GM12878 (cell line): ENCODE results near the gene MVK. TPM values are rescaled to one million over a fixed set of nuclear protein-coding genes. Genes with fewer than 3 reads are reported as not detected.

Experiments used
- ATAC-seq: fragments of 200-7000 bp; cut with Tn5 transposase; 3 replicates; pipeline ENCODE4 v1.9.1; 2020; ENCODE audit warnings: mild to moderate bottlenecking, moderate library complexity
- BruUV-seq: library from RNA; stranded (reverse); fragments of 400-500 nt; replicated peaks from 2 replicates; lab custom pipeline; 2021; lab: Mats Ljungman, UMichigan
- CTCF ChIA-PET: fragments of 300-600 bp; sonication (Branson Sonifier 250); formaldehyde crosslinking; extraction: SDS; loops from one replicate; lab custom pipeline; 2021; ENCODE audit warnings: inconsistent platforms; lab: Yijun Ruan, JAX
- POLR2A ChIA-PET: fragments of 350-600 bp; formaldehyde crosslinking; extraction: SDS; loops from one replicate; lab custom pipeline; 2021; ENCODE audit warnings: inconsistent platforms; lab: Charles Lee
- RAD21 ChIA-PET: fragments of 300-600 bp; sonication (Branson Sonifier 250); formaldehyde crosslinking; loops from one replicate; lab custom pipeline; 2023; ENCODE audit warnings: antibody characterized with exemption; ENCODE audit not compliant: unreplicated experiment; lab: Charles Lee
- SMC1A ChIA-PET: fragments of 300-600 bp; sonication (Branson Sonifier 250); formaldehyde crosslinking; loops from one replicate; lab custom pipeline; 2023; ENCODE audit not compliant: unreplicated experiment, uncharacterized antibody; lab: Charles Lee
- DNase-seq: peaks from one replicate; pipeline ENCODE4 v3.0.0-alpha.2; 2011; ENCODE audit warnings: low read depth, low spot score
- FAIRE-seq: peaks from 3 replicates; lab custom pipeline; 2011; peaks lifted over from hg19 to GRCh38; lab: Jason Lieb, UNC
- H2AFZ ChIP-seq: 2 replicates; pipeline ENCODE4 v1.6.0; 2011; ENCODE audit warnings: low read depth, low read length, control low read depth; ENCODE audit not compliant: control insufficient read depth
- H3K27ac ChIP-seq: 2 replicates; pipeline ENCODE4 v1.5.1; 2011; ENCODE audit warnings: control low read depth; ENCODE audit not compliant: control insufficient read depth, insufficient read depth
- H3K27me3 ChIP-seq, 2 experiments: replicated peaks in 1 of 2; 2 replicates each; pipeline versions ENCODE4 v1.6.0 to v1.6.1; 2011; ENCODE audit warnings: low read length in 1 of 2; ENCODE audit not compliant: control insufficient read depth in 2 of 2, insufficient read depth in 2 of 2
- H3K36me3 ChIP-seq, 2 experiments: 2 replicates each; pipeline ENCODE4 v1.5.1; 2011; ENCODE audit warnings: low read length in 1 of 2; ENCODE audit not compliant: control insufficient read depth in 2 of 2, insufficient read depth in 2 of 2
- H3K4me1 ChIP-seq: 2 replicates; pipeline ENCODE4 v1.6.1; 2011; ENCODE audit warnings: mild to moderate bottlenecking, low read length, moderate library complexity, mixed read lengths; ENCODE audit not compliant: control insufficient read depth, insufficient read depth
- H3K4me2 ChIP-seq: 2 replicates; pipeline ENCODE4 v1.6.0; 2011; ENCODE audit warnings: control low read depth; ENCODE audit not compliant: control insufficient read depth, insufficient read depth
- H3K4me3 ChIP-seq: fragments of 200-600 bp; sonication (generic); 2 replicates; pipeline ENCODE4 v1.5.1; 2016
- H3K79me2 ChIP-seq: 2 replicates; pipeline ENCODE4 v1.6.0; 2011; ENCODE audit warnings: low read length; ENCODE audit not compliant: control insufficient read depth, insufficient read depth
- H3K9ac ChIP-seq: 2 replicates; pipeline ENCODE4 v1.8.0; 2011; ENCODE audit warnings: low read length, control low read depth, mixed read lengths; ENCODE audit not compliant: control insufficient read depth, insufficient read depth
- H3K9me3 ChIP-seq: replicated peaks from 3 replicates; pipeline ENCODE4 v1.5.1; 2011; ENCODE audit warnings: mild to moderate bottlenecking, low read length; ENCODE audit not compliant: control insufficient read depth, insufficient read depth
- H4K20me1 ChIP-seq: 2 replicates; pipeline ENCODE4 v1.6.0; 2011; ENCODE audit not compliant: control insufficient read depth, insufficient read depth
- NBN ChIP-seq: fragments of 450-650 bp; IDR thresholded peaks from 2 replicates; pipeline ENCODE4 v1.6.1; 2016
- SUPT20H ChIP-seq: IDR thresholded peaks from 2 replicates; pipeline ENCODE4 v1.6.1; 2011; ENCODE audit warnings: low read depth, mild to moderate bottlenecking, low read length, moderate library complexity, borderline replicate concordance; ENCODE audit not compliant: control insufficient read depth
- ZZZ3 ChIP-seq: IDR thresholded peaks from 2 replicates; pipeline ENCODE4 v1.6.1; 2011; ENCODE audit warnings: low read depth; ENCODE audit not compliant: control insufficient read depth, insufficient read length
- WGBS: methylation state at CpG from one replicate; pipeline ENCODE4 v1.1.6; 2016; ENCODE audit warnings: low lambda C conversion rate; ENCODE audit not compliant: insufficient replicate concordance, insufficient coverage; ENCODE audit errors: missing lambda C conversion rate; 5-methylcytosine and 5-hydroxymethylcytosine counted together
- in situ Hi-C: fragments of 300-500 bp; cut with MboI; formaldehyde crosslinking; loops from 9 replicates; pipeline ENCODE4 v1.14.3; 2018; ENCODE audit warnings: mixed read lengths
- intact Hi-C: fragments of 100-400 bp; cut with micrococcal nuclease; formaldehyde crosslinking; loops from one replicate; pipeline ENCODE4 v1.14.2; 2022; ENCODE audit not compliant: unreplicated experiment
- polyA plus RNA-seq, 11 experiments: library from polyadenylated mRNA; depleted of rRNA in 4 of 11; unstranded in 6 of 11; stranded (reverse) in 5 of 11; fragments of >200 nt; fragmentation: Nextera tagmentation in 4 of 11; fragmentation: Illumina TruSeq in 1 of 11; extraction: Ambion mirVana in 4 of 11; extraction: Trizol in 1 of 11; gene quantifications; 1 replicate in 1 of 11; 2 replicates in 10 of 11; pipeline versions ENCODE4 v1.2.1 to v1.2.3, GENCODE V29; 2011 to 2016; ENCODE audit warnings: inconsistent platforms in 2 of 11, missing spikeins in 2 of 11, low read depth in 1 of 11
- total RNA-seq, 4 experiments: library from RNA; depleted of rRNA in 3 of 4; stranded (reverse); fragments of >200 nt in 3 of 4; fragmentation: Illumina TruSeq in 1 of 4; extraction: Trizol in 1 of 4; gene quantifications; 2 replicates each; pipeline versions ENCODE4 v1.2.1 to v1.2.3, GENCODE V29; 2013 to 2021
- TF ChIP-seq, protein P1 (sequence below): fragments of 450-650 bp; IDR thresholded peaks from 2 replicates; pipeline ENCODE4 v1.6.1; 2018; ENCODE audit warnings: borderline replicate concordance, mild to moderate bottlenecking; ENCODE audit not compliant: partially characterized antibody

The MVK gene
- total and polyA plus RNA-seq, 10 of the 15 experiments (the other 5 are each of a cell fraction or from before 2014, with no cell fraction given): 0.24 to 46.7 (median 31.9) TPM

DNA sequence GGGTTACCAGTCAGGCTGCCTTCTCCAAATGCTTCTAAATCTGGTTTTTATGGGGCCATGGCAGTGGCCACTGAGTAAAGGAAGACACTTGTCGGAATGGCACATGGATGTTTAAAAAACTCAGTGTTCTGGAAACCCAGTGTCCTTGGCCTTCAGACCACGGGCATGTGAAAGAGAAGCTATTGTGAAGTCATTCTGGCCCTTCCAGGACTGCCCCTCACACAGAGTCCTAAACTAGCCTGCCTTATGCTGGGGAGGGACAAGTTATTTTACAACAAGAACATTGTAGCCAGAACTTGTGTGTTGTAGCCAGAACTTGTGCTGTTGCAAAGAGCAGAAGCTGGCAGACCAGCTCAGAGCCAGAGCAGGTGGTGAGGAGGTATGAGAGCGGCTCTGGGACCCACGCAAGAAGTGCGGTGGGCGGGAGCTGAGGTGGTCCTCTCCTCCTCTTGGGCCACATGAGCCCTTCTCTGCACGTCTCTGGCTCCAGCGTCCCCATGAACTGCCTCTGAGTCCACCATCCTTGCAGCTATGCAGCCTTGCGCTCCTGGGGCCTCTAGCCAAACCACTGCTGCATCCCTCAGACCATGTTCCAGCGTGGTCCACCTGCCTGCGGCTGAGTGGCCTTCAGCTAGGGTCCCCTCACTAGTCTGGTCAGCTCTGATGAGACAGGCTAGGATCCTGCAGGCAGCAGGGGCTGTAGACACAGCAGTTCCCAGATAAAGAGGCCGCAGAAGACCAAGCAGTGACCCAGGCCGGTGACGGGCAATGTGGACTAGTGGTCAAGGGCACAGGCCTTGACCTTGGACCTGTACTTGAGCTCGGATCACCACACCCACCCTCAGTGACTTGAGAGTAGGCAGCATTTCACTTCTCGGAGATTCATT lies 32.8 kb upstream of the MVK start:
- BruUV-seq: no TSS peak
- DNase-seq: no peak
- CTCF ChIA-PET: no interaction called here
- Histone ChIP-seq H3K79me2 (no peaks in the 10 kb centered on the region), H2AFZ (no peak overlapping the region), H4K20me1 (no peaks in the 10 kb centered on the region), H3K36me3 (no peaks in the 10 kb centered on the region), H3K27ac (no peak overlapping the region), H3K4me1 (no peaks in the 10 kb centered on the region), H3K9ac (no peak overlapping the region), H3K4me3 (no peak overlapping the region), H3K9me3 (no peaks in the 10 kb centered on the region), H3K4me2 (no peak overlapping the region), H3K27me3 (no peaks in the 10 kb centered on the region)
- no peak for FAIRE-seq
- SMC1A ChIA-PET: no interaction called here
- no peak for TF ChIP-seq SUPT20H
- TF ChIP-seq, protein P1, sequence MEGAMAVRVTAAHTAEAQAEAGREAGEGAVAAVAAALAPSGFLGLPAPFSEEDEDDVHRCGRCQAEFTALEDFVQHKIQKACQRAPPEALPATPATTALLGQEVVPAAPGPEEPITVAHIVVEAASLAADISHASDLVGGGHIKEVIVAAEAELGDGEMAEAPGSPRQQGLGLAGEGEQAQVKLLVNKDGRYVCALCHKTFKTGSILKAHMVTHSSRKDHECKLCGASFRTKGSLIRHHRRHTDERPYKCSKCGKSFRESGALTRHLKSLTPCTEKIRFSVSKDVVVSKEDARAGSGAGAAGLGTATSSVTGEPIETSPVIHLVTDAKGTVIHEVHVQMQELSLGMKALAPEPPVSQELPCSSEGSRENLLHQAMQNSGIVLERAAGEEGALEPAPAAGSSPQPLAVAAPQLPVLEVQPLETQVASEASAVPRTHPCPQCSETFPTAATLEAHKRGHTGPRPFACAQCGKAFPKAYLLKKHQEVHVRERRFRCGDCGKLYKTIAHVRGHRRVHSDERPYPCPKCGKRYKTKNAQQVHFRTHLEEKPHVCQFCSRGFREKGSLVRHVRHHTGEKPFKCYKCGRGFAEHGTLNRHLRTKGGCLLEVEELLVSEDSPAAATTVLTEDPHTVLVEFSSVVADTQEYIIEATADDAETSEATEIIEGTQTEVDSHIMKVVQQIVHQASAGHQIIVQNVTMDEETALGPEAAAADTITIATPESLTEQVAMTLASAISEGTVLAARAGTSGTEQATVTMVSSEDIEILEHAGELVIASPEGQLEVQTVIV: no peak
- no peak for TF ChIP-seq ZZZ3
- TF ChIP-seq NBN: no peak
- in situ Hi-C loops (no loop called here), intact Hi-C loops (no loop called here)
- POLR2A ChIA-PET: no interaction called here
- ATAC-seq: no peak
- RAD21 ChIA-PET: no interaction called here
- WGBS: 44% methylated on average over 16 of the region's 16 CpGs
